ENCODE measurements around the gene MMP17. TPM values are rescaled to one million over a fixed set of nuclear protein-coding genes. Genes with fewer than 3 reads are reported as not detected.

Gene MMP17
- total RNA-seq, 3 donors from 2014 or later: 1.1 to 5.3 (median 1.4) TPM

DNA sequence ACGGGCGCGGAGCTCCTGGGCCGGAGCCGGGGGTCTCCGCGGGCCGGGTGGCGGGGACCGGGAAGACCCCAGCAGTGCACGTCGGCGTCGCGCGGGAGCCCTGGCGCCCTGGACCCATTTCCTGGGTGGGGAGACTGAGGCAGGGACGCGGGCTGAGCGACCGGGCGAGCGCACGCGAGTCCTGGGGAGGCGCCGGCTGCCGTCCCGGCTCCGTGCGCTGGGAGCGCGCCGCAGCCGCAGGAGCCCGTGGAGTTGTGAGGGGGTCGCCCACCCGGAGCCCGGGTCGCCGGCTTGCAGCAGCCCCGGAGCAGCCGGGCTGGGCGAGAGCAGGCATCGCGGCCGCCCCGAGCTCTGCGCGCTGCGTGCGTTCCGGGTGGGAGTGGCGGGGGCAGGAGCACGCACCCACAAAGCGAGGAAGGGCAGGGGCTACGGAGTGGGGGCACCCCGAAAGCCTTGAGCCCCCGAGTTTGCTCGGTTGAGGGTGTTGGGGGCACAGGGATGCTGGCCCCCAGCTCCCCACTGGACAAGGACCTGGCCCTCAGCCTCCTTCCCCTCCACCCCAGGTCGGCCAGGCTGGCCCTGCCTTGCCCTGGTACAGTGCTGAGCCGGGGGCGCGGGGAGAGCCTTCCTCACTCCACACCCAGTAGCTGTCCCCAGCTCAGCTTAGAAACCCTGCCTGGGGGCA is 620 bp downstream of the MMP17 start:
- DNase-seq (no peak), ATAC-seq (peak; percentile 29)
- Histone ChIP-seq H3K9me3 (no peaks in the 10 kb centered on the region), H3K36me3 (ENCODE audit: low read depth) (no peaks in the 10 kb centered on the region), H3K4me3 (no peak overlapping the region), H3K4me1 (ENCODE audit: low read depth) (peaks cover 11% of the 10 kb centered on the region)
- TF ChIP-seq, protein P1, sequence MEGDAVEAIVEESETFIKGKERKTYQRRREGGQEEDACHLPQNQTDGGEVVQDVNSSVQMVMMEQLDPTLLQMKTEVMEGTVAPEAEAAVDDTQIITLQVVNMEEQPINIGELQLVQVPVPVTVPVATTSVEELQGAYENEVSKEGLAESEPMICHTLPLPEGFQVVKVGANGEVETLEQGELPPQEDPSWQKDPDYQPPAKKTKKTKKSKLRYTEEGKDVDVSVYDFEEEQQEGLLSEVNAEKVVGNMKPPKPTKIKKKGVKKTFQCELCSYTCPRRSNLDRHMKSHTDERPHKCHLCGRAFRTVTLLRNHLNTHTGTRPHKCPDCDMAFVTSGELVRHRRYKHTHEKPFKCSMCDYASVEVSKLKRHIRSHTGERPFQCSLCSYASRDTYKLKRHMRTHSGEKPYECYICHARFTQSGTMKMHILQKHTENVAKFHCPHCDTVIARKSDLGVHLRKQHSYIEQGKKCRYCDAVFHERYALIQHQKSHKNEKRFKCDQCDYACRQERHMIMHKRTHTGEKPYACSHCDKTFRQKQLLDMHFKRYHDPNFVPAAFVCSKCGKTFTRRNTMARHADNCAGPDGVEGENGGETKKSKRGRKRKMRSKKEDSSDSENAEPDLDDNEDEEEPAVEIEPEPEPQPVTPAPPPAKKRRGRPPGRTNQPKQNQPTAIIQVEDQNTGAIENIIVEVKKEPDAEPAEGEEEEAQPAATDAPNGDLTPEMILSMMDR (IDR thresholded peaks at IDR 0.05): no peak
- intact Hi-C loops (cut with DNase I, micrococcal nuclease): no loop called here

DNA sequence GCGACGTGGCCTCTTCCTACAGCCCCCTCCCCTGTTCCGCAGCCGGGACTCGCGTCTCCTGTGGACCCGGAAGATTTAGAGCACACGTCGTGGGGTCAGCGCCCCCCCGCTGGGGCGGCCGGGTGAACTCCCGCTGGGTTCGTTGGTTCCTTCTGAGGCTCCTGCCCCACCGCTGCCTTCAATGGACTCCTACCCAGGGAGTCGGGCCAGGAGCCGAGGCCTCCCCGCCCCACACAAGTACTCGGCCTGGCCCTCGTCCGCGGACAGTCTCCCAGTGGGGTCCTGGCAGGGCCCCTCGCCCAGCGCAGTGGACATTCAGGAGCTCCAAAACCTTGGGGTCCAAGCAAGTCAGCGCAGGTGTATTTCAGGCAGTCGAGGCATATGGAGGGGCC is 1.2 kb downstream of the MMP17 start:
- TF ChIP-seq, protein P1 (IDR thresholded peaks at IDR 0.05): no peak
- peak in 1 of 3 donors; percentile 57 for DNase-seq
- Histone ChIP-seq H3K9me3 (no peaks in the 10 kb centered on the region), H3K4me3 (no peak overlapping the region), H3K36me3 (ENCODE audit: low read depth) (no peaks in the 10 kb centered on the region), H3K4me1 (ENCODE audit: low read depth) (peaks cover 11% of the 10 kb centered on the region)
- intact Hi-C loops (cut with DNase I, micrococcal nuclease): no loop called here
- peak; percentile 3 for ATAC-seq

DNA sequence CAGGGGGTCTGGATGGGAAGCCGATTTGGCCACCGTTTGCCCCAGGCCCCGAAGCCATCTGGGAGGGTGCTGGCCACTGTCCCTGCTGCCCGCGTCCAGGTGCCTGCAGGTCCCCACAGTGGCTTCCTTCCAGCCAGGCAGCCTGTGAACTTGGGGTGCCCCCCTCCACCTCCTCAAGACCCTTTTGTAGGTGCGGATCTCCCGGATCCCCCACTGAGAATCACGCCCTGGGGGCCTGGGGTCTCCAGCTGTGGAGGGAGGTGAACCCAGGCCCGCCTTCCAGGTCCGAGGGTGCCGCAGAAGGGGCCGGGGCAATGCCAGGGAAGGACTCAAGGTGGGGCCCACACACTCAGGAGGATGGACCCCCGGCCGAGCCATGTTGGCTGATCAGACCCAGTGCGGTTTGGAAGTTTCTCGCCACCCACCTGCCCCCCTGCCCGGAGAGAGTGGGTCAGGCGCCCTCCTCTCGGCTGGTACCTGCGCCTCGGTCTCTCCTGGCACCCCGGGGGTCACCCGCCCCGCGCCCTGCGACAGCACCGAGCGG is 1.7 kb downstream of the MMP17 start:
- no peak overlapping the region for H3K4me3 ChIP-seq
- no peaks in the 10 kb centered on the region for H3K36me3 ChIP-seq (ENCODE audit: low read depth)
- DNase-seq (peak in 1 of 3 donors; percentile 56), ATAC-seq (peak; percentile 2)
- H3K9me3 ChIP-seq: no peaks in the 10 kb centered on the region
- peaks cover 11% of the 10 kb centered on the region for H3K4me1 ChIP-seq (ENCODE audit: low read depth)
- TF ChIP-seq, protein P1 (IDR thresholded peaks at IDR 0.05): no peak
- intact Hi-C loops (cut with DNase I, micrococcal nuclease): no loop called here

DNA sequence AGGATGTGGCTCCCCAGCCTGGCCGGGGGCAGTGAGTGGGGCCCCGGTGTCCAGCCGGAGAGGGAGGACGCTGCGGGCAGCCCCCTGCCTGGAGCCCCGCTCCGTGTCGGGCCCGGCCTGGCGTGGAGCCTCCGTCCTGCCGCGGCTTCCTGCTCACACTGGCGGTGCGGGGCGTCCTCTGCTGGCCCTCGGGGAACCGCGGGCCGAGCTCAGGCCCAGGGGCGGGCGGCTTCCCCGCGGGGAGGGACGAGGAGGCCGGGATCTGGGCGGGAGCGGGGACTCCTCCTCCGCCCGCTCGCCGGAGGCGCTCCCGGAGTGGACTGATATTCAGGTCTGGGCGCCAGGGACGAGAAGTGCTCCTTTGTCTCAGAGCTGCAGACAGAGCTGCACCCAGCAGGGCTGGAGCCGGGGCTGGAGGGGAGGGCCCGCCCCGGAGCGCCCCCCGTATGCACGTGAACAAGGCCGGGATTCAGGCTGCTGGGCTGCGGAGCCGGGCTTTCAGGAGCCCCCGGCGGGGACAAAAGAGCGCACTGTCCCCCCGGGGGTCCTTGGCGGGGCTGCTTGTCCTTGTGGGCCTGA is 2.2 kb downstream of the MMP17 start:
- Histone ChIP-seq H3K4me3 (no peak overlapping the region), H3K36me3 (ENCODE audit: low read depth) (no peaks in the 10 kb centered on the region), H3K4me1 (ENCODE audit: low read depth) (peaks cover 11% of the 10 kb centered on the region), H3K9me3 (no peaks in the 10 kb centered on the region)
- intact Hi-C loops (cut with DNase I, micrococcal nuclease): no loop called here
- peak; percentile 59 to 79 (median 77) for DNase-seq
- TF ChIP-seq, protein P1 (IDR thresholded peaks at IDR 0.05): no peak
- ATAC-seq: peak; percentile 77

DNA sequence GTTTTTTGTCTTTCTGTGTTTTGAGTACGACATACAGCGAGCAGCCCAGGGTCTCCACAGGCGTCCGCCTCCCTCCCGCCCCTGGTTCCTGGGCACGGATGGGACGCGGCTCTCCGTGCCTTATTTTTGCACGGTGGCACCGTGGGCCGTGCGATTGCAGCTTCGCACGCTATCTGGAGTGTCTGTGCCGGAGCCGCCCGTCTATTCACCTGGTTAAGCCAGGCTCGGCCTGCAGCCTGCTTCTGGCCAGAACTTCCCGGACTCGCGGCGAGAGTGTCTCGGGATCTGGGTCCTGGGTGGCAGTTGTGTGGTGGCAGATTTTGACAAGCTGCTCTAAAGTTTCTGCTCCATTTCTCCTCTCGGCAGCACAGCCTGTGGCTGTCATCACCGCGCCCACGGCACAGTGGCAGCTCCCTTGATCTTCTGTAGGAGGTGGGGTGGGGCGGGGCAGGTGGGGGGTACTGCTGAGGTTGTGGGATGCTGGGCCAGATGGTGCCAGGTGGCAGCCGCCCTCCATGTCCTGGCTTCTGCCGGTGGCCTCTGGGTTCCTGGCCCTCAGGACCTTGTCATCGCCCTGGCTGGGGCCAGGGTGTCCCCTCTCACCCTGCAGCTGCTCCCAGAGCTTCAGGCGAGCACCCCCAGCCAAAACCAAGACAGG is 2.9 kb downstream of the MMP17 start:
- no peak for DNase-seq
- TF ChIP-seq, protein P1 (IDR thresholded peaks at IDR 0.05): no peak
- H3K4me1 ChIP-seq (ENCODE audit: low read depth): peaks cover 11% of the 10 kb centered on the region

More for the DNA sequence above, 2.9 kb downstream of the MMP17 start:
- Histone ChIP-seq H3K9me3 (no peaks in the 10 kb centered on the region), H3K4me3 (no peak overlapping the region), H3K36me3 (ENCODE audit: low read depth) (no peaks in the 10 kb centered on the region)
- intact Hi-C loops (cut with DNase I, micrococcal nuclease): no loop called here
- peak; percentile 9 for ATAC-seq
